22Rv1 (cell line): ENCODE measurements around the gene EXOC4.

Experiments used
- H3K27ac ChIP-seq: fragments of 450-650 bp; 2 replicates; pipeline ENCODE4 v1.5.1; 2017
- ZFX ChIP-seq: fragments of 450-650 bp; IDR thresholded peaks from 2 replicates; pipeline ENCODE4 v1.6.1; 2017; ENCODE audit warnings: antibody characterized with exemption, borderline replicate concordance
- TF ChIP-seq, protein P1 (sequence below): fragments of 450-650 bp; IDR thresholded peaks from 2 replicates; pipeline ENCODE4 v1.5.1; 2017; ENCODE audit warnings: mild to moderate bottlenecking

EXOC4 gene

GRCh38 chr7:133412942-133413341 is 160.1 kb downstream of the EXOC4 start:
- no peak for TF ChIP-seq ZFX
- TF ChIP-seq, protein P1, sequence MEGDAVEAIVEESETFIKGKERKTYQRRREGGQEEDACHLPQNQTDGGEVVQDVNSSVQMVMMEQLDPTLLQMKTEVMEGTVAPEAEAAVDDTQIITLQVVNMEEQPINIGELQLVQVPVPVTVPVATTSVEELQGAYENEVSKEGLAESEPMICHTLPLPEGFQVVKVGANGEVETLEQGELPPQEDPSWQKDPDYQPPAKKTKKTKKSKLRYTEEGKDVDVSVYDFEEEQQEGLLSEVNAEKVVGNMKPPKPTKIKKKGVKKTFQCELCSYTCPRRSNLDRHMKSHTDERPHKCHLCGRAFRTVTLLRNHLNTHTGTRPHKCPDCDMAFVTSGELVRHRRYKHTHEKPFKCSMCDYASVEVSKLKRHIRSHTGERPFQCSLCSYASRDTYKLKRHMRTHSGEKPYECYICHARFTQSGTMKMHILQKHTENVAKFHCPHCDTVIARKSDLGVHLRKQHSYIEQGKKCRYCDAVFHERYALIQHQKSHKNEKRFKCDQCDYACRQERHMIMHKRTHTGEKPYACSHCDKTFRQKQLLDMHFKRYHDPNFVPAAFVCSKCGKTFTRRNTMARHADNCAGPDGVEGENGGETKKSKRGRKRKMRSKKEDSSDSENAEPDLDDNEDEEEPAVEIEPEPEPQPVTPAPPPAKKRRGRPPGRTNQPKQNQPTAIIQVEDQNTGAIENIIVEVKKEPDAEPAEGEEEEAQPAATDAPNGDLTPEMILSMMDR: no peak
- no peak overlapping the region for H3K27ac ChIP-seq

GRCh38 chr7:133419041-133419440 is 166.2 kb downstream of the EXOC4 start:
- TF ChIP-seq ZFX: no peak
- TF ChIP-seq, protein P1: no peak
- no peak overlapping the region for H3K27ac ChIP-seq

GRCh38 chr7:133423618-133424017 is 170.7 kb downstream of the EXOC4 start:
- no peak for TF ChIP-seq ZFX
- TF ChIP-seq, protein P1: no peak
- no peak overlapping the region for H3K27ac ChIP-seq

- H3K27ac ChIP-seq: no peak overlapping the region
- TF ChIP-seq, protein P1: no peak
- no peak for TF ChIP-seq ZFX
Measured at GRCh38 chr7:133428326-133428725, 175.4 kb downstream of the EXOC4 start.

DNA sequence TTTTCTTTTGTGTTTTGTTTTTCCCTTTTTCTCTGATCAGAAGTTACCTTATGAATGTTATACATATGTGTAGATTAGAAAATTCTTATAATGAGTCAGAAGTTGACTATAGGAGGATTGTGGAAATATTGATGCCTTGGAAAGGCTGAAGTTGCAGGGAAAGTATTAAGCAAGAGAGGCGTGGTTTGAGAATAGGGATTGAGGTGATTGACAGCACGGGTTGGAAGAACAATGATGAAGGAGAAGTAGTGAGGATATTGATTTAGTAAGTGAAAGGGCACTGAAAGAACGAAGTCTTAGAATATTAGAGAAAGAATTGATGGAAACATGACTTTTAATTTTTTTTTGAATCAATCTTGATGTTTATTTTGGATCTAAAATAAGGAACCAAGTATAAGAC is 176.0 kb downstream of the EXOC4 start:
- TF ChIP-seq ZFX: no peak
- TF ChIP-seq, protein P1: no peak

DNA sequence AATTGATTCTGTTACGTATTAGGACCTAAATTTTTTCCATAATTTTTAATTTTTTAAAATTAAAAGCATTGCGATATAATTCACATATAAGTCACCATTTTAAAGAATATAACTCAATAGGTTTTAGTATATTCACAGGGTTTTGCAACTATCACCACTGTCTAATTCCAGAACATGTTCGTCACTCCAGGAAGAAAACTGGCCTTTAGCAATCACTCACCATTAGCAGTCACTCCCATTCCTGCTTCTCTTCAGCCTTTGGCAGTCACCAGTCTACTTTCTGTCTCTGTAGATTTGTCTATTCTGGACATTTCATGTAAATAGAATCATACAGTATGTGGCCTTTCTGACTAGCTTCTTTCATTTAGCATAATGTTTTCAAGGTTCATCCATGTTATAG is 176.5 kb downstream of the EXOC4 start:
- no peak overlapping the region for H3K27ac ChIP-seq

More for the DNA sequence above, 176.0 kb downstream of the EXOC4 start:
- H3K27ac ChIP-seq: no peak overlapping the region

DNA sequence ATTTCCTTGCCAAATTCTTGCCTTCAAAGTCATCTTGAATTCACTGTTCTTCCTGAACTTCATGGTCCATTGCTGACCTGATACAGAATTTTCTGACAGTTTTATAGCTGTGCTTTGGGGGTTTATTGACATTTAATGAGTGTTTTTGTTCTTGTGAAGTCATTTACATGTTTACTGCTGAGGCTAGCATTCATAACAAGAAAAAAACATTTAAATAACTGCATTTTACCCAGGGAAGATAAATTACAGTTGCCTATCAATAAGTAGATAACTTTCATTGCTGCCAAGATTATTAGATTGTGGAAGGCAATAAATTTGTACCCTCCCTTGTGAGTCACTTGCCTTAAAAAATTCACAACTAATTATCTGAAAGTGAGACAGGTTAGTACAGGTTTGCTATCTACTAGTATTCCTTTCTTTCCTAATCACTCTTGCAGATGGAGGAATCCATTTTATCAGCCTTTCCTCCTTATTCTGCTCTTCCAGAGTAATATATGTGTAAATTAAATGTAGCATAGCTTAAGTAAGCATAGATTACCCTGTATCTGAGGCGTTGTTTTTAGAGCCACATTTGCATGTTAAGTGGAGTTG is 178.4 kb downstream of the EXOC4 start:
- no peak for TF ChIP-seq ZFX
- TF ChIP-seq, protein P1: no peak
- no peak overlapping the region for H3K27ac ChIP-seq

More for the DNA sequence above, 176.5 kb downstream of the EXOC4 start:
- TF ChIP-seq ZFX: no peak
- TF ChIP-seq, protein P1: no peak
